HG03439 (cell line): ENCODE data around the gene MED27.
"Not testable (repeated sequence)": the region's sequence is repeated elsewhere in the genome, so short reads cannot be mapped to it uniquely, and the experiment has no call there.

Experiments used
- ATAC-seq: cut with Tn5 transposase; IDR thresholded peaks from one replicate; pipeline ENCODE4 v1.9.1; 2021; ENCODE audit warnings: mild to moderate bottlenecking, moderate library complexity; ENCODE audit not compliant: unreplicated experiment

MED27 gene

DNA sequence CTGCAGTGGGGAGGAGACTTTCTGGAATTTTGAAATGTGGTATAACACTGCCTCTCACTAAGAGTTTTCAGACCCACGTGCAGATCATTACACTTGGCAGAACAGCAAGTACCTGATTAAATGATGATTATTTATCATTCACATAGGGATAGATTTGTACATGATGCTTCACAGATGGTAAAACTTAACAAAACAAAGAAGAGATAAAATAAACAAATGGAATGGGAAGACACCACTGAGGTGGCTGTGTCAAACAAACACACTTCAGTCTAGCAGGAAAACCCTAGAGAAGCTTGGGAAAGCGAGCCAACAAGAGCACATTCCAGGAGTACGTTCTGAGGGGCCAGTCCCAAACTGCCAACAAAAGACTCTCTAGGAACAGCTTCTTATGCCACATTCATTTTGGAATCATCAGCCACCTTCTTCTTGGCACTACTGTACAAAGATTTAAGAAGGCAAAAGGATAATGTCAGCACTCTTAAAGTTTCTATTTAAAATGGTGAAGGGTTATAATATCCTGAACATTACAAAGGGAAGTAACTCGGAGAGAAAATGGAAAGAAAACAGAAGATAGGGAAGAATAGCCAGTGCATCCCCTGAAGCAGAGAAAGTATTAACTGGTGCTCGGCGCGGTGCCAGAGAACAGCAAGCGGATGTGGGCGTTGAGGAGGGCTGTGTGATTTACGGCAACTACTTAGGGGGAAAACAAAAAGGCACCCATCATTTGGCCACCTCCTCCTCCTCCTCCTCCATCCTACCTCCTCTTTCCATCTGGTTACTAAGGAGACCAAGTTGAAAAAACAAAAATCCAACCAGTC is 1.6 kb downstream of the MED27 start:
- no peak for ATAC-seq

- ATAC-seq: no peak
Observed at GRCh38 chr9:132075853-132076252, 3.8 kb downstream of the MED27 start.

DNA sequence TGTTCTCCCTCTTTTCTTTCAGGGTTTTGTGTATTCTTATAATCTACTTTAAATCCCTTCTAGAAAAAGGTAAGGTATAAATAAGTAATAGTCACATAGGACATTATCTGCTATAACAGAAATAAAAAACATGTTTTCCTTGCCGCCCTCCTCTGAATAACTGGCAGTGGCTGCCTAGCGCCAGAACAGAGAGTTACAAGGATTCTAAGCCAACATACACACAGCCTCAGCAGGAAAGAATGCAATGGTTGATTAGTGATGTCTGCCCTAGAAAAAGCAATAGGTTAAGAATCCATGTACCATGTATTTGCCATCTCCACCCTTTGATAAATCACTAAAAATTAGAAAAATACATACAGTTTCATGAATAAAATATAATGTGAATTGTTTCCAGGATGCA is 4.9 kb downstream of the MED27 start:
- no peak for ATAC-seq

- no peak for ATAC-seq
Observed at GRCh38 chr9:132071847-132072507, 7.7 kb downstream of the MED27 start.

- ATAC-seq: no peak
Observed at GRCh38 chr9:132069046-132069898, 10.4 kb downstream of the MED27 start.

- no peak for ATAC-seq
Observed at GRCh38 chr9:132068605-132069004, 11.1 kb downstream of the MED27 start.

DNA sequence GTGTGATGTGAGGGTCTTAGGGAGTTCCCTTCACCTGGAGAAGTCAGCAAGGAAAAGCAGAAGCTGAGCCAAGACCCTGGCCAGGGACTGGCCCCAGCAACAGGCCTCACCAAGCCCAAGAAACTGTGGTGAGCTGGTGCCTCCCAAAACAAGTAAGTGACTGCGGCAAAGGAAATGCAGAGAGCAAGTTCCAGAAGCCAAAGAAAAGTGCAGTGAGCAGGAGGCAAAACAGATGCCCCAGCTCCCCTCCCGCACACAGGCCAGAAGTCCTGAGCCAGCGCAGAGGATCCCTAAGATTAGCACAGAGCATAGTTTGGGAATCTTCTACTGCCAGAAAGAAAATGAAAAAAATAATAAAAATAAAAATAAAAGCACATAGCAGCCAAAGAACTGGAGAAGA is 13.2 kb downstream of the MED27 start:
- ATAC-seq: no peak

- no peak for ATAC-seq
Observed at GRCh38 chr9:132066057-132066456, 13.6 kb downstream of the MED27 start.

DNA sequence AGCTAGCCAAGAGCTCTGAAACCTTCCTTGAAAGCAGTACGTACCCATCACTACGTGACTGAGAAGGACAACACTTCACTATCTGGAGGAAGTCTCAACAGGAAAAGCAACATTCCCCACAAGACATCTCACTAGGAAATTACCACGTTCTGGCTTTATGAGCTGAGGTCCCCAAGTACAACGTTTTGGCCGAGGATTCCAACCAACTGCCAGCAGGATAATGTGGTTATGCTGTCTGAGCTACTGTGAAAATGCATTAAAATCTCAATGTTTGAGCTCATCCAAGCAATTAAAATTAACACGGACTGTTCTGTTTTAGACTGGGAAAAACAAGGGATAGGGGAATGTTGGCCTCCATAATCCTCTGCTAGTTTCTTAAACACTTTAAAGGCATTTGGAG is 16.4 kb downstream of the MED27 start:
- no peak for ATAC-seq

DNA sequence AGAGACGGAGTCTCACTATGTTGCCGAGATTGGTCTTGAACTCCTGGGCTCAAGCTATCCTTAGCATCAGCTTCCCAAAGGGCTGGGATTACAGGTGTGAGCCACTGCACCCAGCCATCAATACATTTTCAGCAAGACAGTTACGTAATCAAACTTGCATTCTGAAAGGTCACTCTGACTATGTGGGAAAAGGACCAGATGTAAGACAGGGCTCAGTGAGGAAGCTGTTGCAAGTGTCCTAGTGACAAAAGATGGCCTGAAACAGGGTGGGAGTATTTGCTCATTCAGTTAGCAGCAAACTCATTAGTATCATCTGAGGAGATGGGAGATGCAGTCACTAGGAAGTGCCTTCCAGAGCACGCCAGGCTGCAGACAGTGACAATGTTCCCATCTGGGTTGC is 16.9 kb downstream of the MED27 start:
- no peak for ATAC-seq

DNA sequence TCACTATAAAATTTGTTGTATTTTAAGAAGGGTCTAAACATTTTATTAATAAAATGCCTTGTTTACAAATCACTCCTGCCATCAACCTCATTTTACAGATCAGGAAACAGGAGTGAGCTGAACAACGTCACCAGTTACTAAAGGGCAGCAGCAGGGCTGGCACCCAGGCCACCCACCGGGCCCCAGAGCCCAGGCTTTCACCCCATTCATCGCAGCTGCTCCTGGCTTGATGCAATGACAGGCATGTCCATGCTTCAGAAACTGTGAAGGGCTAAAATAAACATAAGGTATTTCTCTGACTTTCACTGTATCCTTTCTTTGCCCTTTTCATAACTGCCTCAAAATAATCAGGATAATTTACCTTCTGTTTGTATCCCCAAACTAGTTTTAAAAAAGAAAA is 18.1 kb downstream of the MED27 start:
- ATAC-seq: no peak

GRCh38 chr9:132059361-132059760 is 20.3 kb downstream of the MED27 start:
- ATAC-seq: no peak

DNA sequence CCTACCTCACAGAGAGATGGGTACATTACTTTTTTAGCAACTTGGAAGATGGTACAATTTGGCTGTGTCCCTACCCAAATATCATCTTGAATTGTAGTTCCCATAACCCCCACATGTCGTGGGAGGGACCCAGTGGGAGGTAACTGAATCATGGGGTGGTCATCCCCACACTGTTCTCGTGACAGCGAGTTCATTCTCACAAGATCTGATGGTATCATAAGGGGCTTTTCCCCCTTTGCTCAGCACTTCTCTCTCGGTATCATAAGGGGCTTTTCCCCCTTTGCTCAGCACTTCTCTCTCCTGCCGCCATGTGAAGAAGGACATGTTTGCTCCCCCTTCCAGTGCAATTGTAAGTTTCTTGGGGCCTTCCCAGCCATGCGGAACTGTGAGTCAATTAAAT is 21.4 kb downstream of the MED27 start:
- not testable (repeated sequence) for ATAC-seq

DNA sequence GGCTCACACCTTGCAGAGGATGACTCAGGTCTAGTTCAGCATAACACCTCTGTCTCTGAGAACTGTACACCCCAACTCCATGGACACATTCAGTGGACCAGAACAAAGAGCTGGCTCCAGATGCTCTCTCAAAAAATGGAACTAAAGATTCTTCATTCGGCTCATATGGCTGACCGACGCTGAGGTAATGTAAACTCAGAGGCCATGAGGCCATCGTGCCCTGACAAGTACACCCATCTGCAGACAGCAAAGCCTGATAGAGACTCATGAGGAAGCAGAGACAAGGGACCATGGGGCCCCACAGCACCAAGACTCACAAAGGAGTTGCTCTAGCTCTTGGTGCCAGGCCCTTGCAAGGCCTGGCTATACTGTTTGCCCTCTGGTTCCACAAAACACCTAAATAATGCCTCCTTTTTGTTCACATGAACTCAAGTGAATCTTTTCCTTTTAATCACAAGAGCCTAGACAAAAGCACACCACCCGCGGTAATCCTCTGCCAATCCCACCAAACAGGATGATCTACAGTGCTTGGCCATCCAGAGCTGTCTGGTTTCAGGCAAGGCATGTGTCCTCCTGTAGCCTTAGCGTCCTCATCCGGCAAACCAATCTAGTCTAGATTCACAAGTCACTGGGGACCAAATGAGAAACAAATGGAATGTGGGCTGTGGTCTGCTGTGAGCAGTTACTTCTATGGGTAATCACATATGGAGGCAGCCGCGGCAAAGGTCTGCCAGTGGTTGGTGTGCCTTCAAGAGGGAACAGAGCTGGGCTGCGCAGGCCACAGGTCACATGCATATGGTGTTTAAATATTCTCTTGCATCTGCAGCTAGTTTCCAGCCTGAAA is 22.7 kb downstream of the MED27 start:
- ATAC-seq: no peak

GRCh38 chr9:132055756-132056155 is 23.9 kb downstream of the MED27 start:
- no peak for ATAC-seq

DNA sequence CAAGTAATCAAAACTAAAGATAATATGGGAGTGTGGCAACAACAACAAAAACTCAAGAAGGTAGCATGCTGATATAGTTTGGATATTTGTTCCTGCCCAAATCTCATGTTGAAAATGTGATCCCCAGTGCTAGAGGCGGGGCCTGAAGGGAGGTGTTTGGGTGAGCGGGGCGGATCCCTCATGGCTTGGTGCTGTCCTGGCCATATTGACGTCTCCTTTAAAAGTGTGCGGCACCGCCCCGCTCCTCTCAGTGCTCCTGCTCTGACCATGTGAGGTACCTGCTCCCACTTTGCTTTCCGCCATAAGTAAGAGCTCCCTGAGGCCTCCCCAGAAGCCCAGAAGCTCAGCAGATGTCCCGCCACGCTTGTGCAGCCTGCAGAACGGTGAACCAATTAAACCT is 25.6 kb downstream of the MED27 start:
- ATAC-seq: no peak

GRCh38 chr9:132049900-132050299 is 29.8 kb downstream of the MED27 start:
- no peak for ATAC-seq

- ATAC-seq: no peak
Observed at GRCh38 chr9:132049323-132049882, 30.3 kb downstream of the MED27 start.

GRCh38 chr9:132048201-132048600 is 31.5 kb downstream of the MED27 start:
- ATAC-seq: no peak

DNA sequence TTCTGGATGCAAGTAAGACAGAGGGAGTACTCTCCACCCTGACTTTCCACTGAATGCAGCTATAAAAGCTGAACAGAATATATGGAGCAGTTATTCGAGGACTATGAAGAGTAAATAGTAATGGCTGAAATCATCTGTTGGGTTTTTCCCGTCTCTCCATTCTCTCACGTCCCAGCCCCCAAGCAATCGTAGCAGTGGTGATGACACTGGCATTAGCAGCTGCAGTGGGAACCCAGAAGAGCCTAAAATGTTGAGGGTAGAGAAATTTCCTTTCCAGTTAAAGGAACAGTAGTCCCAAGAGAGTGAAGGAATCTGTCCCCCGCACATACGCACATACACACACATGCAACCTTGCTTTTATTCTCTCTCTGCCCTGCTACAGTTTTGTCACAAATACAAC is 33.2 kb downstream of the MED27 start:
- ATAC-seq: no peak
